HCT116 (cell line): ENCODE results near the gene KRTAP1-5. TPM values are rescaled to one million over a fixed set of nuclear protein-coding genes. Genes with fewer than 3 reads are reported as not detected.

ENCODE experiments used
- ATAC-seq: fragments of 200-7000 bp; cut with Tn5 transposase; 2 replicates; pipeline ENCODE4 v1.9.1; 2020; ENCODE audit warnings: mild to moderate bottlenecking, moderate library complexity
- Bru-seq: library from RNA; stranded (reverse); fragments of 400-500 nt; gene quantifications from one replicate; lab custom pipeline; 2021; lab: Mats Ljungman, UMichigan
- BruChase-seq, 2 experiments: library from RNA; stranded (reverse); fragments of 400-500 nt; gene quantifications; one replicate each; lab custom pipeline; 2021; lab: Mats Ljungman, UMichigan
- BruUV-seq: library from RNA; stranded (reverse); fragments of 400-500 nt; replicated peaks from 2 replicates; lab custom pipeline; 2021; lab: Mats Ljungman, UMichigan
- CTCF ChIA-PET: fragments of 300-600 bp; sonication (Branson Sonifier 250); formaldehyde crosslinking; loops from one replicate; lab custom pipeline; 2021; ENCODE audit warnings: antibody characterized with exemption; lab: Charles Lee
- POLR2A ChIA-PET: fragments of 300-600, 350-600 bp; sonication (Branson Sonifier 250); formaldehyde crosslinking; loops from one replicate; lab custom pipeline; 2021; ENCODE audit warnings: antibody characterized with exemption; lab: Charles Lee
- RAD21 ChIA-PET, 2 experiments: fragments of 300-600 bp; sonication (Branson Sonifier 250); formaldehyde crosslinking; loops; one replicate each; lab custom pipeline; 2023; ENCODE audit warnings: low total read pairs in 2 of 2; ENCODE audit not compliant: uncharacterized antibody in 2 of 2, unreplicated experiment in 2 of 2, low non-redundant PET in 1 of 2; lab: Charles Lee
- DNase-seq: peaks from one replicate; pipeline ENCODE4 v3.0.0-alpha.2; 2010; ENCODE audit warnings: low read depth, low spot score
- H2AFZ ChIP-seq: fragments of 200-600 bp; shearing (Covaris generic), sonication (generic); 2 replicates; pipeline ENCODE4 v1.6.1; 2017; ENCODE audit warnings: low read depth, mixed run types, mixed read lengths, antibody characterized with exemption, low read length; ENCODE audit not compliant: poor library complexity, severe bottlenecking
- H3K27ac ChIP-seq: 2 replicates; pipeline ENCODE4 v1.5.1; 2012; ENCODE audit warnings: low read depth, low read length
- H3K27me3 ChIP-seq: fragments of 200-600 bp; sonication (generic); 2 replicates; pipeline ENCODE4 v1.6.1; 2016; ENCODE audit warnings: mixed run types, low read length, mixed read lengths; ENCODE audit not compliant: insufficient read depth
- H3K36me3 ChIP-seq, 2 experiments: fragments of 200-500 bp in 1 of 2; fragments of 200-600 bp in 1 of 2; sonication (Bioruptor generic) in 1 of 2; sonication (generic) in 1 of 2; 2 replicates each; pipeline versions ENCODE4 v1.5.1 to v1.6.1; 2014 to 2016; ENCODE audit warnings: low read length in 2 of 2, inconsistent platforms in 1 of 2, mixed read lengths in 1 of 2, mixed run types in 1 of 2; ENCODE audit not compliant: insufficient read depth in 2 of 2, control insufficient read depth in 1 of 2
- H3K4me1 ChIP-seq, 2 experiments: fragments of 200-600 bp in 1 of 2; sonication (generic) in 1 of 2; 2 replicates each; pipeline versions ENCODE4 v1.5.1 to v1.6.1; 2012 to 2017; ENCODE audit warnings: low read length in 2 of 2, inconsistent platforms in 1 of 2, mild to moderate bottlenecking in 1 of 2, mixed read lengths in 1 of 2, mixed run types in 1 of 2, moderate library complexity in 1 of 2; ENCODE audit not compliant: insufficient read depth in 2 of 2, control insufficient read depth in 1 of 2
- H3K4me2 ChIP-seq: fragments of 200-600 bp; sonication (generic); 2 replicates; pipeline ENCODE4 v1.6.1; 2017; ENCODE audit warnings: mixed run types, low read length, mixed read lengths
- H3K4me3 ChIP-seq, 2 experiments: fragments of 200-600 bp in 1 of 2; sonication (generic) in 1 of 2; replicated peaks in 1 of 2; 2 replicates each; pipeline ENCODE4 v1.5.1; 2011 to 2016; ENCODE audit warnings: low read length in 2 of 2, control low read depth in 1 of 2, low read depth in 1 of 2, mild to moderate bottlenecking in 1 of 2, mixed read lengths in 1 of 2, mixed run types in 1 of 2
- H3K79me2 ChIP-seq: fragments of 200-600 bp; sonication (generic); 2 replicates; pipeline ENCODE4 v1.6.1; 2017; ENCODE audit warnings: mild to moderate bottlenecking, mixed run types, low read length, moderate library complexity, mixed read lengths; ENCODE audit not compliant: insufficient read depth
- H3K9ac ChIP-seq: fragments of 200-600 bp; sonication (generic); 2 replicates; pipeline ENCODE4 v1.6.1; 2016; ENCODE audit warnings: low read length, mixed read lengths
- H3K9me2 ChIP-seq: fragments of 200-600 bp; sonication (generic), shearing (Covaris generic); 2 replicates; pipeline ENCODE4 v1.6.1; 2017; ENCODE audit warnings: mixed run types, mild to moderate bottlenecking, moderate library complexity; ENCODE audit not compliant: insufficient read depth
- H3K9me3 ChIP-seq, 2 experiments: fragments of 200-500 bp in 1 of 2; fragments of 200-600 bp in 1 of 2; sonication (Bioruptor generic) in 1 of 2; sonication (generic) in 1 of 2; 2 replicates each; pipeline ENCODE4 v1.6.1; 2014 to 2017; ENCODE audit warnings: low read length in 2 of 2, mixed read lengths in 2 of 2, inconsistent platforms in 1 of 2, low read depth in 1 of 2, mild to moderate bottlenecking in 1 of 2, mixed run types in 1 of 2, moderate library complexity in 1 of 2; ENCODE audit not compliant: control insufficient read depth in 1 of 2, insufficient read depth in 1 of 2
- H4K20me1 ChIP-seq: fragments of 200-600 bp; sonication (generic), shearing (Covaris generic); 2 replicates; pipeline ENCODE4 v1.6.1; 2017; ENCODE audit warnings: mixed run types, mild to moderate bottlenecking, moderate library complexity; ENCODE audit not compliant: insufficient read depth
- ATF3 ChIP-seq: IDR thresholded peaks from 2 replicates; pipeline ENCODE4 v1.6.1; 2012
- CBX3 ChIP-seq: IDR thresholded peaks from 2 replicates; pipeline ENCODE4 v1.6.1; 2012; ENCODE audit warnings: low read depth
- CTCF ChIP-seq, 3 experiments: fragments of 200-600 bp in 1 of 3; sonication (generic) in 1 of 3; IDR thresholded peaks in 2 of 3; conservative IDR thresholded peaks in 1 of 3; 2 replicates each; pipeline ENCODE4 v1.5.1; 2012 to 2017; ENCODE audit warnings: low read depth in 2 of 3, low read length in 2 of 3, antibody characterized with exemption in 1 of 3, borderline replicate concordance in 1 of 3, control low read depth in 1 of 3, mild to moderate bottlenecking in 1 of 3, mixed read lengths in 1 of 3, mixed run types in 1 of 3, moderate library complexity in 1 of 3; ENCODE audit not compliant: insufficient read depth in 1 of 3
- EGR1 ChIP-seq: IDR thresholded peaks from 2 replicates; pipeline ENCODE4 v1.6.1; 2012; ENCODE audit warnings: low read depth
- ELF1 ChIP-seq: IDR thresholded peaks from 2 replicates; pipeline ENCODE4 v1.6.1; 2012; ENCODE audit warnings: low read depth, borderline replicate concordance
- EZH2 ChIP-seq: fragments of 200-600 bp; sonication (generic); IDR thresholded peaks from 2 replicates; pipeline ENCODE4 v1.6.1; 2017; ENCODE audit warnings: antibody characterized with exemption, mixed run types
- JUND ChIP-seq: IDR thresholded peaks from 2 replicates; pipeline ENCODE4 v1.6.1; 2012
- SIN3A ChIP-seq: IDR thresholded peaks from 2 replicates; pipeline ENCODE4 v1.6.1; 2012; ENCODE audit warnings: low read depth
- SRF ChIP-seq: IDR thresholded peaks from 2 replicates; pipeline ENCODE4 v1.6.1; 2012; ENCODE audit warnings: low read depth
- YY1 ChIP-seq: IDR thresholded peaks from 2 replicates; pipeline ENCODE4 v1.6.1; 2011; ENCODE audit warnings: low read length, low read depth, moderate library complexity, mild to moderate bottlenecking; ENCODE audit not compliant: insufficient replicate concordance; ENCODE audit errors: extremely low read depth
- ZBTB33 ChIP-seq: IDR thresholded peaks from 2 replicates; pipeline ENCODE4 v1.6.1; 2011; ENCODE audit warnings: mild to moderate bottlenecking, low read length, moderate library complexity; ENCODE audit not compliant: insufficient replicate concordance; ENCODE audit errors: extremely low read depth
- ZFX ChIP-seq: fragments of 450-650 bp; IDR thresholded peaks from 2 replicates; pipeline ENCODE4 v1.6.1; 2017
- ZNF274 ChIP-seq: fragments of 200-500 bp; sonication (Bioruptor generic); IDR thresholded peaks from 2 replicates; pipeline ENCODE4 v1.6.1; 2014; ENCODE audit warnings: mild to moderate bottlenecking, low read depth, low read length, inconsistent platforms
- intact Hi-C: fragments of 100-400 bp; cut with micrococcal nuclease; formaldehyde crosslinking; loops from 2 replicates; pipeline ENCODE4 v1.10.0; 2022
- long read RNA-seq: library from polyadenylated mRNA; unstranded; transcript quantifications from one replicate; pipeline ENCODE4 v2.0.0, GENCODE V29; 2021; ENCODE audit not compliant: unreplicated experiment
- polyA plus RNA-seq: library from polyadenylated mRNA; unstranded; fragments of >200 nt; gene quantifications from 2 replicates; pipeline ENCODE4 v1.2.1, GENCODE V29; 2012; ENCODE audit warnings: missing spikeins
- total RNA-seq: library from RNA; stranded (reverse); gene quantifications from one replicate; pipeline ENCODE4 v1.2.1, GENCODE V29; 2021; ENCODE audit not compliant: unreplicated experiment

KRTAP1-5 gene
- not detected for total RNA-seq
- polyA plus RNA-seq = not detected in 2 replicates
- Bru-seq, nascent RNA = not detected
- BruChase-seq, experiment 1, labeled RNA remaining after a 6-hour chase = not detected
- BruChase-seq, experiment 2, labeled RNA remaining after a 2-hour chase = not detected
- long read RNA-seq = 0 reads

- Histone ChIP-seq H3K27ac (no peak within 1 kb of the TSS), H2AFZ (peak within 1 kb of the TSS; percentile 17), H3K9me2 (no peaks in the 10 kb centered on the region), H3K36me3 (no peaks in the 10 kb centered on the region; a peak in 1 of 4 replicates), H3K4me1 (no peaks in the 10 kb centered on the region), H3K9me3 (peaks cover 0 to 9% of the 10 kb centered on the region in 2 experiments; a peak in 1 of 4 replicates), H3K79me2 (no peaks in the 10 kb centered on the region)
- no peak for DNase-seq
- ATAC-seq = no peak
- POLR2A ChIA-PET = no interaction called here
- BruUV-seq = no TSS peak
- CTCF ChIA-PET = no interaction called here
- TF ChIP-seq YY1 (no peak), EGR1 (no peak), EZH2 (no peak), ELF1 (no peak)
- TF ChIP-seq, all 23 proteins: peak for 0
- Histone ChIP-seq H3K9ac (no peak within 1 kb of the TSS), H3K4me2 (no peak within 1 kb of the TSS), H3K27me3 (no peaks in the 10 kb centered on the region), H3K4me3 (no peak within 1 kb of the TSS), H4K20me1 (no peaks in the 10 kb centered on the region)
- intact Hi-C loops = no loop called here
- RAD21 ChIA-PET = no interaction called here
Observed at GRCh38 chr17:41026715-41027471, at the start of gene KRTAP1-5. Gene KRTAP1-5, minus strand, starts transcription at chr17:41027208. Its CDS starts 53 bp downstream, at chr17:41027155.

GRCh38 chr17:41076788-41077187 lies 49.8 kb upstream of the KRTAP1-5 start:
- CTCF ChIA-PET = no interaction called here
- no TSS peak for BruUV-seq
- TF ChIP-seq ZFX = no peak
- no peak for TF ChIP-seq SIN3A
- TF ChIP-seq CTCF (IDR thresholded peaks at IDR 0.05 in 2 of 3, conservative IDR thresholded peaks at IDR 0.05 in 1 of 3; ENCODE audit: borderline replicate concordance in 1 of 3, insufficient read depth in 1 of 3, low read depth in 2 of 3, low read length in 2 of 3) = no peak
- TF ChIP-seq ATF3 = no peak
- no peak for TF ChIP-seq YY1
- TF ChIP-seq CBX3 = no peak
- no peak for TF ChIP-seq ZNF274
- no peak for TF ChIP-seq ZBTB33
- TF ChIP-seq JUND = no peak
- no peak for TF ChIP-seq SRF

More at GRCh38 chr17:41076788-41077187, 49.8 kb upstream of the KRTAP1-5 start:
- H4K20me1 ChIP-seq = no peaks in the 10 kb centered on the region
- peaks cover 80% of the 10 kb centered on the region for H3K79me2 ChIP-seq
- H3K9me3 ChIP-seq = no peaks in the 10 kb centered on the region
- ATAC-seq (no peak), DNase-seq (no peak)
- H3K4me2 ChIP-seq = no peak overlapping the region
- H2AFZ ChIP-seq = no peak overlapping the region
- no peak overlapping the region for H3K4me3 ChIP-seq
- POLR2A ChIA-PET = no interaction called here
- no peak overlapping the region for H3K9ac ChIP-seq
- intact Hi-C loops = no loop called here
- H3K27me3 ChIP-seq = no peaks in the 10 kb centered on the region
- H3K9me2 ChIP-seq = no peaks in the 10 kb centered on the region
- H3K4me1 ChIP-seq = peaks cover 0 to 58% of the 10 kb centered on the region in 2 experiments; a peak in 2 of 4 replicates
- H3K27ac ChIP-seq = no peak overlapping the region
- H3K36me3 ChIP-seq = peaks cover 0 to 76% of the 10 kb centered on the region in 2 experiments; a peak in 2 of 4 replicates
- RAD21 ChIA-PET = no interaction called here
